ENCODE measurements around the gene ANKRD28.

ANKRD28 gene

DNA sequence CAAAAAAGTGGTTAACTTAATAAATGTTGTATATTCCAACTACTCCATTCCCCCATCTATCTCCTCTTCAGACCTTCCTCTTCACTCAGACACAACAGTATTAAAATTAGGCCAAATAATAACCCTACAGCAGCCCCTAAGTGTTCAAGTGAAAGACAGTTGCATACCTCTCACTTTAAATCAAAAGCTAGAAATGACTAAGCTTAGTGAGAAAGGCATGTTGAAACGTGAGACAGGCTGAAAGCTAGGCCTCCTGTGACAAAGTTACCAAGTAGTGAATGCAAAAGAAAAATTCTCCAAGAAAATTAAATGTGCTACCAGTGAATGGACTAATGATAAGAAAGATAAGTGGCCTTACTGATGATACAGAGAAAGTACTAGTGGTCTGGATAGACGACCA lies 71.7 kb downstream of the ANKRD28 start:
- H3K36me3 ChIP-seq (ENCODE audit: control insufficient read depth, insufficient read depth, low read length) = peaks cover 2% of the 10 kb centered on the region
- no peaks in the 10 kb centered on the region for H3K27me3 ChIP-seq (replicated peaks; ENCODE audit: control insufficient read depth, insufficient read depth, low read length)
- H3K4me3 ChIP-seq (replicated peaks; ENCODE audit: low read depth, low read length) = no peak overlapping the region
- no peak for DNase-seq (ENCODE audit: extremely low read depth, insufficient read length)
- TF ChIP-seq, protein P1, sequence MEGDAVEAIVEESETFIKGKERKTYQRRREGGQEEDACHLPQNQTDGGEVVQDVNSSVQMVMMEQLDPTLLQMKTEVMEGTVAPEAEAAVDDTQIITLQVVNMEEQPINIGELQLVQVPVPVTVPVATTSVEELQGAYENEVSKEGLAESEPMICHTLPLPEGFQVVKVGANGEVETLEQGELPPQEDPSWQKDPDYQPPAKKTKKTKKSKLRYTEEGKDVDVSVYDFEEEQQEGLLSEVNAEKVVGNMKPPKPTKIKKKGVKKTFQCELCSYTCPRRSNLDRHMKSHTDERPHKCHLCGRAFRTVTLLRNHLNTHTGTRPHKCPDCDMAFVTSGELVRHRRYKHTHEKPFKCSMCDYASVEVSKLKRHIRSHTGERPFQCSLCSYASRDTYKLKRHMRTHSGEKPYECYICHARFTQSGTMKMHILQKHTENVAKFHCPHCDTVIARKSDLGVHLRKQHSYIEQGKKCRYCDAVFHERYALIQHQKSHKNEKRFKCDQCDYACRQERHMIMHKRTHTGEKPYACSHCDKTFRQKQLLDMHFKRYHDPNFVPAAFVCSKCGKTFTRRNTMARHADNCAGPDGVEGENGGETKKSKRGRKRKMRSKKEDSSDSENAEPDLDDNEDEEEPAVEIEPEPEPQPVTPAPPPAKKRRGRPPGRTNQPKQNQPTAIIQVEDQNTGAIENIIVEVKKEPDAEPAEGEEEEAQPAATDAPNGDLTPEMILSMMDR (IDR thresholded peaks at IDR 0.05; ENCODE audit: insufficient read depth, low read length, poor library complexity, severe bottlenecking) = no peak

DNA sequence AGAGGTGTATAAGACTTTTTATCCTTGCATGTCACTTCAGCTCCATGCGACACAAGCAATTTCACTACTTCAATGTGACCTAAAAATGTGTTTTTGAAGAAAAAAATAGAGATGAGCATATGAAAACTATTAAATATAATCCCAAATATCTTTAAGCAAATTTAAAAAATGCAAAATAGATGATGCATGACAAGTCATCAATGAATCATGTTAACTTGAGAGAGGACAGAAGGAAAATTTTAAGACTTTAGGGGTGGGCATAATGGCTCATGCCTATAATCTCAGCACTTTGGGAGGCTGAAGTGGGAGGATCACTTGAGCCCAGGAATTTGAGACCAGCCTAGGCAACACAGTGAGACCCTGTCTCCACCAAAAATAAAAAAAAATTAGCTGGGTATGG lies 73.3 kb downstream of the ANKRD28 start:
- Histone ChIP-seq H3K36me3 (ENCODE audit: control insufficient read depth, insufficient read depth, low read length) (peaks cover 2% of the 10 kb centered on the region), H3K27me3 (replicated peaks; ENCODE audit: control insufficient read depth, insufficient read depth, low read length) (no peaks in the 10 kb centered on the region), H3K4me3 (replicated peaks; ENCODE audit: low read depth, low read length) (no peak overlapping the region)
- TF ChIP-seq, protein P1 (IDR thresholded peaks at IDR 0.05; ENCODE audit: insufficient read depth, low read length, poor library complexity, severe bottlenecking) = no peak
- no peak for DNase-seq (ENCODE audit: extremely low read depth, insufficient read length)

DNA sequence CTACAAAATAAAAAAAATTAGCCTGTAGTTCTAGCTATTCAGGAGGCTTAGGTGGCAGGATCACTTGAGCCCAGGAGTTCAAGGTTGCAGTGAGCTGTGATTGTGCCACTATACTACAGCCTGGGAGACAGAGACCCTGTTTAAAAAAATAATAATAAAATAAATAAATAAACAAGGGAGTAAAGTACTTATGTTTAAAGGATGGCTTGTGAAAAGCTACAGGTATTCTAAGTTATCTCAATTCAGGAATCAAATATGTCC lies 74.2 kb downstream of the ANKRD28 start:
- no peak for DNase-seq (ENCODE audit: extremely low read depth, insufficient read length)
- Histone ChIP-seq H3K36me3 (ENCODE audit: control insufficient read depth, insufficient read depth, low read length) (peaks cover 2% of the 10 kb centered on the region; the same call in 1 of the 2 replicates), H3K4me3 (replicated peaks; ENCODE audit: low read depth, low read length) (no peak overlapping the region), H3K27me3 (replicated peaks; ENCODE audit: control insufficient read depth, insufficient read depth, low read length) (no peaks in the 10 kb centered on the region)
- TF ChIP-seq, protein P1 (IDR thresholded peaks at IDR 0.05; ENCODE audit: insufficient read depth, low read length, poor library complexity, severe bottlenecking) = no peak

DNA sequence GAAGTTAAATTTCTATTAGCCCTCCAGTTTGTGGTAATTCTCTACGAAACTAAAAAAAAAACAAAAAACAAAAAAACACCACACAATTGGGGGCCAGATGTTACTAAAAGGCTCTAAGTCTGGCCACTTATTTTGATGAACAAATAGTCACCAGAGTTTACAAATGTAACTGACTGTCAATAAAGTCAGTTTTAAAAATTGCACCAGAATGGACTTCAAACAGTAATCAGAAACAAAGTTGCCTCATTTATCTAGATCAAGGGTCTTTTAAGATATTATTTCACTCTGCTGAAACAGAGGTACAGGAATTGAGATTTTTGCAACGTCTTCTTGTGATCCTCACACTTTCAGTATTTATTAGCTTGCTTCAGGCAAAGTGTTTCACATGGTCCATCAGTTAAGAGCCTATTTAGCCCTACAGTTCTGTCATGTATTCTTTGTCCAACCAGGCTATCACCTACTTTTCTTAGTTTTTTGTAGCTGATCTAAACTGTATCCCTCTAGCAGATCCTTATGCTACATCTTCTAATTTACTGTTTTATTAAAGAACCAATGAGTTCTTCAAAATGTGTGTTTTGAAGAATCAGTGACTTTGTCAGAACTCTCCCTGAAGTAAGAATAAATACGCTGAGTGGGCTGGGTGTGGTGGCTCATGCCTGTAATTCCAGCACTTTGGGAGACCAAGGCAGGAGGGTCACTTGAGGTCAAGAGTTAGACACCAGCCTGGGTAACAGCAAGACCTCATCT lies 74.7 kb downstream of the ANKRD28 start:
- Histone ChIP-seq H3K27me3 (replicated peaks; ENCODE audit: control insufficient read depth, insufficient read depth, low read length) (no peaks in the 10 kb centered on the region), H3K4me3 (replicated peaks; ENCODE audit: low read depth, low read length) (no peak overlapping the region), H3K36me3 (ENCODE audit: control insufficient read depth, insufficient read depth, low read length) (peaks cover 2% of the 10 kb centered on the region; the same call in 1 of the 2 replicates)
- TF ChIP-seq, protein P1 (IDR thresholded peaks at IDR 0.05; ENCODE audit: insufficient read depth, low read length, poor library complexity, severe bottlenecking) = no peak
- no peak for DNase-seq (ENCODE audit: extremely low read depth, insufficient read length)

DNA sequence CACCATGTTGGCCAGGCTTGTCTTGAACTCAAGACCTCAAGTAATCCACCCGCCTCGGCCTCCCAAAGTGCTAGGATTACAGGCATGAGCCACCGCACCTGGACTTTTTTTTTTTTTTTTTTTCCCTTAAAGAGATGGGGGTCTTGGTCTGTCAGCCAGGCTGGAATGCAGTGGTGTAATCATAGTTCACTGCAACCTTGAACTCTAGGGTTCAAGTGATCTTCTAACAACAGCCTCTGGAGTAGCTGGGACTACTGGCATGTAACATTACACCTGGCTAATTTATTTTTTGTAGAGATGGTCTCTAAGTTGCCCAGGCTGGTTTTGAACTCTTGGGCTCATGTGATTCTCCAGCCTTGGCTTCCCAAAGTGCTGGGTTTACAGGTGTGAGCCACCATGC lies 81.6 kb downstream of the ANKRD28 start:
- no peak for DNase-seq (ENCODE audit: extremely low read depth, insufficient read length)
- Histone ChIP-seq H3K36me3 (ENCODE audit: control insufficient read depth, insufficient read depth, low read length) (no peaks in the 10 kb centered on the region; the same call in none of the 2 replicates), H3K4me3 (replicated peaks; ENCODE audit: low read depth, low read length) (no peak overlapping the region), H3K27me3 (replicated peaks; ENCODE audit: control insufficient read depth, insufficient read depth, low read length) (no peaks in the 10 kb centered on the region)
- TF ChIP-seq, protein P1 (IDR thresholded peaks at IDR 0.05; ENCODE audit: insufficient read depth, low read length, poor library complexity, severe bottlenecking) = no peak

DNA sequence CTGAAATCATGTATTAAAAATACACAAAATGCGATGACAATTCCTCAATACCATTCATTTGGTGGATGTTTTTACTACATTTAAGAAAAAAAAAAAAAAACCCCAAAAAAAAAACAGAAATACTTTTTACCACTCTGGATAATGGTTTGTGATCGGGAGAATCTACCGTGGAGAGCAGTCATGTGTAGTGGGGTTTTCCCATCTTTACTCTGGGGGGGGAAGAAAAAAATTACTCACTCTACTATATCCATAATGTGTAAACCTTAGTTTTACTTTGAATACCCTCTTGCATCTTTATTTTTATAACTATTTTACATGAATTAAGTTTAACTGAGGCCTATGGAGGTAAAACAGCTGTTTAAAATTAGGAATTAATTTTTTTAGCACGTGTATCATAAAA lies 83.3 kb downstream of the ANKRD28 start:
- TF ChIP-seq, protein P1 (IDR thresholded peaks at IDR 0.05; ENCODE audit: insufficient read depth, low read length, poor library complexity, severe bottlenecking) = no peak
- H3K36me3 ChIP-seq (ENCODE audit: control insufficient read depth, insufficient read depth, low read length) = no peaks in the 10 kb centered on the region; the same call in none of the 2 replicates
- H3K27me3 ChIP-seq (replicated peaks; ENCODE audit: control insufficient read depth, insufficient read depth, low read length) = no peaks in the 10 kb centered on the region
- no peak for DNase-seq (ENCODE audit: extremely low read depth, insufficient read length)
- H3K4me3 ChIP-seq (replicated peaks; ENCODE audit: low read depth, low read length) = no peak overlapping the region

Measured in GM06990 (cell line).